Measurements from ENCODE around the gene FUT6.

DNA sequence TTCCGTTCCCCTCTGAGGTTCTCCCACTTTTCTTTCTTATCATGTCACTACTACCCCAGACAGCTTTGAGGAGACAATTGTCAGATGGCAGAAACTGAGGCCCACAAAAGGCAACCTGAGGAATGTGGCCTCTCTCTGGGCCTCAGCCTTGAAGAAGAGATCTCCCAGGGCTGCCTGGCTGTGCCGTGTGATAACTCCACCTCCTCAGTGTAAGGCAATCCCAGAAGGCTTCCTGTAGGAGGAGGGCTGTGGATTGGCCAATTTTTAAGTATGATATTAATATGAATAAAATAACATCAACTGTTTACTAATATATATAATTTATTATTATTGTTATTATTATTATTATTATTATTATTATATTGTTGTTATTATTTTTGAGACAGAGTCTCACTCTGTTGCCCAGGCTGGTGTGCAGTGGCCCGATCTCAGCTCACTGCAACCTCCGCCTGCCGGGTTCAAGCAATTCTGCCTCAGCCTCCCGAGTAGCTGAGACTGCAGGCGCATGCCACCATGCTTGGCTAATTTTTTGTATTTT lies 44.1 kb downstream of the FUT6 start:
- TF ChIP-seq, protein P1, sequence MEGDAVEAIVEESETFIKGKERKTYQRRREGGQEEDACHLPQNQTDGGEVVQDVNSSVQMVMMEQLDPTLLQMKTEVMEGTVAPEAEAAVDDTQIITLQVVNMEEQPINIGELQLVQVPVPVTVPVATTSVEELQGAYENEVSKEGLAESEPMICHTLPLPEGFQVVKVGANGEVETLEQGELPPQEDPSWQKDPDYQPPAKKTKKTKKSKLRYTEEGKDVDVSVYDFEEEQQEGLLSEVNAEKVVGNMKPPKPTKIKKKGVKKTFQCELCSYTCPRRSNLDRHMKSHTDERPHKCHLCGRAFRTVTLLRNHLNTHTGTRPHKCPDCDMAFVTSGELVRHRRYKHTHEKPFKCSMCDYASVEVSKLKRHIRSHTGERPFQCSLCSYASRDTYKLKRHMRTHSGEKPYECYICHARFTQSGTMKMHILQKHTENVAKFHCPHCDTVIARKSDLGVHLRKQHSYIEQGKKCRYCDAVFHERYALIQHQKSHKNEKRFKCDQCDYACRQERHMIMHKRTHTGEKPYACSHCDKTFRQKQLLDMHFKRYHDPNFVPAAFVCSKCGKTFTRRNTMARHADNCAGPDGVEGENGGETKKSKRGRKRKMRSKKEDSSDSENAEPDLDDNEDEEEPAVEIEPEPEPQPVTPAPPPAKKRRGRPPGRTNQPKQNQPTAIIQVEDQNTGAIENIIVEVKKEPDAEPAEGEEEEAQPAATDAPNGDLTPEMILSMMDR (conservative IDR thresholded peaks at IDR 0.05 in 1 of 2, IDR thresholded peaks at IDR 0.05 in 1 of 2; ENCODE audit: low read depth in 1 of 2, low read length in 2 of 2): no peak
- no peak for TF ChIP-seq EZH2 (IDR thresholded peaks at IDR 0.05; ENCODE audit: low read length, missing control alignments)
